GM12878 (cell line): ENCODE results near the gene PTPRN2. TPM values are rescaled to one million over a fixed set of nuclear protein-coding genes. Genes with fewer than 3 reads are reported as not detected.
"Not testable (repeated sequence)": the region's sequence is repeated elsewhere in the genome, so short reads cannot be mapped to it uniquely, and the experiment has no call there.

Experiments used
- ATAC-seq: fragments of 200-7000 bp; cut with Tn5 transposase; 3 replicates; pipeline ENCODE4 v1.9.1; 2020; ENCODE audit warnings: mild to moderate bottlenecking, moderate library complexity
- BruUV-seq: library from RNA; stranded (reverse); fragments of 400-500 nt; replicated peaks from 2 replicates; lab custom pipeline; 2021; lab: Mats Ljungman, UMichigan
- CTCF ChIA-PET: fragments of 300-600 bp; sonication (Branson Sonifier 250); formaldehyde crosslinking; extraction: SDS; loops from one replicate; lab custom pipeline; 2021; ENCODE audit warnings: inconsistent platforms; lab: Yijun Ruan, JAX
- POLR2A ChIA-PET: fragments of 350-600 bp; formaldehyde crosslinking; extraction: SDS; loops from one replicate; lab custom pipeline; 2021; ENCODE audit warnings: inconsistent platforms; lab: Charles Lee
- RAD21 ChIA-PET: fragments of 300-600 bp; sonication (Branson Sonifier 250); formaldehyde crosslinking; loops from one replicate; lab custom pipeline; 2023; ENCODE audit warnings: antibody characterized with exemption; ENCODE audit not compliant: unreplicated experiment; lab: Charles Lee
- SMC1A ChIA-PET: fragments of 300-600 bp; sonication (Branson Sonifier 250); formaldehyde crosslinking; loops from one replicate; lab custom pipeline; 2023; ENCODE audit not compliant: unreplicated experiment, uncharacterized antibody; lab: Charles Lee
- DNase-seq: peaks from one replicate; pipeline ENCODE4 v3.0.0-alpha.2; 2011; ENCODE audit warnings: low read depth, low spot score
- FAIRE-seq: peaks from 3 replicates; lab custom pipeline; 2011; peaks lifted over from hg19 to GRCh38; lab: Jason Lieb, UNC
- H2AFZ ChIP-seq: 2 replicates; pipeline ENCODE4 v1.6.0; 2011; ENCODE audit warnings: low read depth, low read length, control low read depth; ENCODE audit not compliant: control insufficient read depth
- H3K27ac ChIP-seq: 2 replicates; pipeline ENCODE4 v1.5.1; 2011; ENCODE audit warnings: control low read depth; ENCODE audit not compliant: control insufficient read depth, insufficient read depth
- H3K27me3 ChIP-seq, 2 experiments: replicated peaks in 1 of 2; 2 replicates each; pipeline versions ENCODE4 v1.6.0 to v1.6.1; 2011; ENCODE audit warnings: low read length in 1 of 2; ENCODE audit not compliant: control insufficient read depth in 2 of 2, insufficient read depth in 2 of 2
- H3K36me3 ChIP-seq, 2 experiments: 2 replicates each; pipeline ENCODE4 v1.5.1; 2011; ENCODE audit warnings: low read length in 1 of 2; ENCODE audit not compliant: control insufficient read depth in 2 of 2, insufficient read depth in 2 of 2
- H3K4me1 ChIP-seq: 2 replicates; pipeline ENCODE4 v1.6.1; 2011; ENCODE audit warnings: mild to moderate bottlenecking, low read length, moderate library complexity, mixed read lengths; ENCODE audit not compliant: control insufficient read depth, insufficient read depth
- H3K4me2 ChIP-seq: 2 replicates; pipeline ENCODE4 v1.6.0; 2011; ENCODE audit warnings: control low read depth; ENCODE audit not compliant: control insufficient read depth, insufficient read depth
- H3K4me3 ChIP-seq: fragments of 200-600 bp; sonication (generic); 2 replicates; pipeline ENCODE4 v1.5.1; 2016
- H3K79me2 ChIP-seq: 2 replicates; pipeline ENCODE4 v1.6.0; 2011; ENCODE audit warnings: low read length; ENCODE audit not compliant: control insufficient read depth, insufficient read depth
- H3K9ac ChIP-seq: 2 replicates; pipeline ENCODE4 v1.8.0; 2011; ENCODE audit warnings: low read length, control low read depth, mixed read lengths; ENCODE audit not compliant: control insufficient read depth, insufficient read depth
- H3K9me3 ChIP-seq: replicated peaks from 3 replicates; pipeline ENCODE4 v1.5.1; 2011; ENCODE audit warnings: mild to moderate bottlenecking, low read length; ENCODE audit not compliant: control insufficient read depth, insufficient read depth
- H4K20me1 ChIP-seq: 2 replicates; pipeline ENCODE4 v1.6.0; 2011; ENCODE audit not compliant: control insufficient read depth, insufficient read depth
- GABPA ChIP-seq: IDR thresholded peaks from 2 replicates; pipeline ENCODE4 v1.6.1; 2014; ENCODE audit warnings: antibody characterized with exemption, low read depth, mild to moderate bottlenecking, inconsistent platforms
- PKNOX1 ChIP-seq: fragments of 450-650 bp; IDR thresholded peaks from 2 replicates; pipeline ENCODE4 v1.6.1; 2016; ENCODE audit warnings: mild to moderate bottlenecking
- ZNF217 ChIP-seq: fragments of 450-650 bp; IDR thresholded peaks from 2 replicates; pipeline ENCODE4 v1.6.1; 2017; ENCODE audit warnings: antibody characterized with exemption, mild to moderate bottlenecking
- ZNF24 ChIP-seq: fragments of 450-650 bp; IDR thresholded peaks from 2 replicates; pipeline ENCODE4 v1.6.1; 2017; ENCODE audit warnings: antibody characterized with exemption, mild to moderate bottlenecking
- WGBS: methylation state at CpG from one replicate; pipeline ENCODE4 v1.1.6; 2016; ENCODE audit warnings: low lambda C conversion rate; ENCODE audit not compliant: insufficient replicate concordance, insufficient coverage; ENCODE audit errors: missing lambda C conversion rate; 5-methylcytosine and 5-hydroxymethylcytosine counted together
- in situ Hi-C: fragments of 300-500 bp; cut with MboI; formaldehyde crosslinking; loops from 9 replicates; pipeline ENCODE4 v1.14.3; 2018; ENCODE audit warnings: mixed read lengths
- intact Hi-C: fragments of 100-400 bp; cut with micrococcal nuclease; formaldehyde crosslinking; loops from one replicate; pipeline ENCODE4 v1.14.2; 2022; ENCODE audit not compliant: unreplicated experiment
- polyA plus RNA-seq, 11 experiments: library from polyadenylated mRNA; depleted of rRNA in 4 of 11; unstranded in 6 of 11; stranded (reverse) in 5 of 11; fragments of >200 nt; fragmentation: Nextera tagmentation in 4 of 11; fragmentation: Illumina TruSeq in 1 of 11; extraction: Ambion mirVana in 4 of 11; extraction: Trizol in 1 of 11; gene quantifications; 1 replicate in 1 of 11; 2 replicates in 10 of 11; pipeline versions ENCODE4 v1.2.1 to v1.2.3, GENCODE V29; 2011 to 2016; ENCODE audit warnings: inconsistent platforms in 2 of 11, missing spikeins in 2 of 11, low read depth in 1 of 11
- total RNA-seq, 4 experiments: library from RNA; depleted of rRNA in 3 of 4; stranded (reverse); fragments of >200 nt in 3 of 4; fragmentation: Illumina TruSeq in 1 of 4; extraction: Trizol in 1 of 4; gene quantifications; 2 replicates each; pipeline versions ENCODE4 v1.2.1 to v1.2.3, GENCODE V29; 2013 to 2021
- TF ChIP-seq, protein P1 (sequence below): fragments of 450-650 bp; IDR thresholded peaks from 2 replicates; pipeline ENCODE4 v1.6.1; 2018; ENCODE audit warnings: mild to moderate bottlenecking, low read depth, moderate library complexity; ENCODE audit not compliant: partially characterized antibody
- TF ChIP-seq, protein P2 (sequence below): fragments of 450-650 bp; IDR thresholded peaks from 2 replicates; pipeline ENCODE4 v1.6.1; 2017; ENCODE audit warnings: low read depth, mild to moderate bottlenecking, moderate library complexity

PTPRN2 gene
- total and polyA plus RNA-seq, 10 of the 15 experiments (the other 5 are each of a cell fraction or from before 2014, with no cell fraction given): 5.4 TPM; not detected in 9

DNA sequence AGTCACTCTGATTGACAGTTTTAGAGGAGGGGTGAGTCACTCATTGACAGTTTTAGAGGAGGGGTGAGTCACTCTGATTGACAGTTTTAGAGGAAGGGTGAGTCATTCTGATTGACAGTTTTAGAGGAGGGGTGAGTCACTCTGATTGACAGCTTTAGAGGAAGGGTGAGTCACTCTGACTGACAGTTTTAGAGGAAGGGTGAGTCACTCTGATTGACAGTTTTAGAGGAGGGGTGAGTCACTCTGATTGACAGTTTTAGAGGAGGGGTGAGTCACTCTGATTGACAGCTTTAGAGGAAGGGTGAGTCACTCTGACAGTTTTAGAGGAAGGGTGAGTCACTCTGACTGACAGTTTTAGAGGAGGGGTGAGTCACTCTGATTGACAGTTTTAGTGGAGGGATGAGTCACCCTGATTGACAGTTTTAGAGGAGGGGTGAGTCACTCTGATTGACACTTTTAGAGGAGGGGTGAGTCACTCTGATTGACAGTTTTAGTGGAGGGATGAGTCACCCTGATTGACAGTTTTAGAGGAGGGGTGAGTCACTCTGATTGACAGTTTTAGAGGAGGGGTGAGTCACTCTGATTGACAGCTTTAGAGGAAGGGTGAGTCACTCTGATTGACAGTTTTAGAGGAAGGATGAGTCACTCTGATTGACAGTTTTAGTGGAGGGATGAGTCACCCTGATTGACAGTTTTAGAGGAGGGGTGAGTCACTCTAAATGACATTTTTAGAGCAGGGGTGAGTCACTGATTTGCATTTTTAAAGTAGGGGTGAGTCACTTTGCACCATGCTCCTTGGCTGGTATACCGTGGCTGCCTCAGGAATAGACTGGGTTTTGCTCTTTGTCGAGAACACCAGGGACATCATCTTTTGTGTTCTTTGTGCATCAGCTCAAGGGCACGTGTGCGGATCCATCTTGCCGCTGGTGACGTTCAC, 654.1 kb downstream of the PTPRN2 start:
- H3K27me3 ChIP-seq, POLR2A ChIA-PET, FAIRE-seq, H3K4me2 ChIP-seq, in situ Hi-C loops, BruUV-seq, DNase-seq, H2AFZ ChIP-seq, H3K79me2 ChIP-seq, H3K4me1 ChIP-seq, H3K4me3 ChIP-seq, H3K27ac ChIP-seq, H4K20me1 ChIP-seq, H3K36me3 ChIP-seq, H3K9ac ChIP-seq, H3K9me3 ChIP-seq, ATAC-seq, SMC1A ChIA-PET, CTCF ChIA-PET, RAD21 ChIA-PET, intact Hi-C loops: not testable (repeated sequence)
- 41% methylated on average over 6 of the region's 6 CpGs for WGBS
- peak; percentile 20; the same call in 1 of the 2 replicates for TF ChIP-seq PKNOX1

GRCh38 chr7:157932498-157933218, 655.0 kb downstream of the PTPRN2 start:
- 17% methylated on average over 5 of the region's 5 CpGs for WGBS
- Histone ChIP-seq H3K9ac (no peak overlapping the region), H2AFZ (no peak overlapping the region), H3K27me3 (no peaks in the 10 kb centered on the region), H3K4me1 (no peaks in the 10 kb centered on the region), H3K4me3 (no peak overlapping the region), H3K9me3 (no peaks in the 10 kb centered on the region; the same call in 2 of the 3 replicates), H3K79me2 (no peaks in the 10 kb centered on the region), H4K20me1 (no peaks in the 10 kb centered on the region), H3K27ac (no peak overlapping the region), H3K4me2 (no peak overlapping the region), H3K36me3 (no peaks in the 10 kb centered on the region)
- RAD21 ChIA-PET: no interaction called here
- intact Hi-C loops (no loop called here), in situ Hi-C loops (no loop called here)
- no TSS peak for BruUV-seq
- CTCF ChIA-PET: no interaction called here
- DNase-seq (no peak), ATAC-seq (no peak), FAIRE-seq (no peak)
- POLR2A ChIA-PET: no interaction called here
- SMC1A ChIA-PET: no interaction called here
- TF ChIP-seq GABPA (no peak), ZNF217 (no peak), ZNF24 (no peak)
- TF ChIP-seq, protein P1, sequence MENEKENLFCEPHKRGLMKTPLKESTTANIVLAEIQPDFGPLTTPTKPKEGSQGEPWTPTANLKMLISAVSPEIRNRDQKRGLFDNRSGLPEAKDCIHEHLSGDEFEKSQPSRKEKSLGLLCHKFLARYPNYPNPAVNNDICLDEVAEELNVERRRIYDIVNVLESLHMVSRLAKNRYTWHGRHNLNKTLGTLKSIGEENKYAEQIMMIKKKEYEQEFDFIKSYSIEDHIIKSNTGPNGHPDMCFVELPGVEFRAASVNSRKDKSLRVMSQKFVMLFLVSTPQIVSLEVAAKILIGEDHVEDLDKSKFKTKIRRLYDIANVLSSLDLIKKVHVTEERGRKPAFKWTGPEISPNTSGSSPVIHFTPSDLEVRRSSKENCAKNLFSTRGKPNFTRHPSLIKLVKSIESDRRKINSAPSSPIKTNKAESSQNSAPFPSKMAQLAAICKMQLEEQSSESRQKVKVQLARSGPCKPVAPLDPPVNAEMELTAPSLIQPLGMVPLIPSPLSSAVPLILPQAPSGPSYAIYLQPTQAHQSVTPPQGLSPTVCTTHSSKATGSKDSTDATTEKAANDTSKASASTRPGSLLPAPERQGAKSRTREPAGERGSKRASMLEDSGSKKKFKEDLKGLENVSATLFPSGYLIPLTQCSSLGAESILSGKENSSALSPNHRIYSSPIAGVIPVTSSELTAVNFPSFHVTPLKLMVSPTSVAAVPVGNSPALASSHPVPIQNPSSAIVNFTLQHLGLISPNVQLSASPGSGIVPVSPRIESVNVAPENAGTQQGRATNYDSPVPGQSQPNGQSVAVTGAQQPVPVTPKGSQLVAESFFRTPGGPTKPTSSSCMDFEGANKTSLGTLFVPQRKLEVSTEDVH: no peak
- TF ChIP-seq, protein P2, sequence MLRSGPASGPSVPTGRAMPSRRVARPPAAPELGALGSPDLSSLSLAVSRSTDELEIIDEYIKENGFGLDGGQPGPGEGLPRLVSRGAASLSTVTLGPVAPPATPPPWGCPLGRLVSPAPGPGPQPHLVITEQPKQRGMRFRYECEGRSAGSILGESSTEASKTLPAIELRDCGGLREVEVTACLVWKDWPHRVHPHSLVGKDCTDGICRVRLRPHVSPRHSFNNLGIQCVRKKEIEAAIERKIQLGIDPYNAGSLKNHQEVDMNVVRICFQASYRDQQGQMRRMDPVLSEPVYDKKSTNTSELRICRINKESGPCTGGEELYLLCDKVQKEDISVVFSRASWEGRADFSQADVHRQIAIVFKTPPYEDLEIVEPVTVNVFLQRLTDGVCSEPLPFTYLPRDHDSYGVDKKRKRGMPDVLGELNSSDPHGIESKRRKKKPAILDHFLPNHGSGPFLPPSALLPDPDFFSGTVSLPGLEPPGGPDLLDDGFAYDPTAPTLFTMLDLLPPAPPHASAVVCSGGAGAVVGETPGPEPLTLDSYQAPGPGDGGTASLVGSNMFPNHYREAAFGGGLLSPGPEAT: no peak
